GM18867 (cell line): ENCODE data around the gene VOPP1.
"Not testable (repeated sequence)": the region's sequence is repeated elsewhere in the genome, so short reads cannot be mapped to it uniquely, and the experiment has no call there.

Source experiments
- ATAC-seq: cut with Tn5 transposase; IDR thresholded peaks from one replicate; pipeline ENCODE4 v1.9.1; 2021; ENCODE audit warnings: mild to moderate bottlenecking, moderate library complexity; ENCODE audit not compliant: unreplicated experiment

Gene VOPP1, protein sequence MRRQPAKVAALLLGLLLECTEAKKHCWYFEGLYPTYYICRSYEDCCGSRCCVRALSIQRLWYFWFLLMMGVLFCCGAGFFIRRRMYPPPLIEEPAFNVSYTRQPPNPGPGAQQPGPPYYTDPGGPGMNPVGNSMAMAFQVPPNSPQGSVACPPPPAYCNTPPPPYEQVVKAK

DNA sequence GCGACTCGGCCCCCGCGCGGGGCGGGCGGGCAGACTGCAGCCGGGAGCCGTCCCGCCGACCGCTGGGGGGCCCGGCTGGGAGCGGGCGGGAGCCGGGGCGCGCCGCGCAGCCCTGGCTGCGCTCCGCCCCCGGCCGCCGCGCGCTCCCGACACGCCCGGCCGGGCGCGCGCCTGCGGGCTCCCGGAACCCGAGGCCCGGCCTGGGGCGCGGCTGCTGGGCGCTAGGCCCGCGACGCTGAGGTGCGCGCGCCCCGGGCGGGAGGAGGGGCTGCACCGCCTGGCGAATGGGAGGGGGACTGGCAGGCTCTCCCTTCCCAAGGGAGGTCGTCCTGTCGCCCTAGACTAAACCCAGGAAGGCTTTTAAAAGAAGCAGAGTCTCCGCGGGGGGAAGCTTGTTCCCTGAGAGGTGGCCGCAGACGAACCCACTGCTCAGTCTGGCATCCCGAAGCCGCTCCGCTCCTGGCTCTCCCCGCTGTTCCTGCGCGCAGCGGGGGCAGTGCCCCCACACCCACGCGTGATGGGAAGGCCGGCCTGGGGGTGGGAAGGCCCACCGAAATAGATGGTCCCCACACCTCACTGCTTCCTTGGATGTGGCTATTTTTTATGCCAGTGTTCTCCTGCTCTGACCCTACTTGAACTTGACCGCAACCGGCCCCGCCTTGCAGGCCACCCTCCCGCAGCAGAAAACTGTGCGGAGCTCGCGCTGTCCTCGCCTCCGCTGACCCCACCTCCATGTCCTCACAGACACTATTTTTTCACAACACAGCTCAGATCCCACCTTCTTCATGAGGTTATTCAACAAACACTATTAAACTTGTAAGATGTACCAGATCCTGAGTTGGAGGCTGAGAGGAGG, at the start of gene VOPP1:
Gene VOPP1 (minus strand): TSS at position 125 of the 856 bp plus-strand sequence. CDS start 178 bp downstream, outside the sequence.
- ATAC-seq, result peak; percentile 50

- no peak for ATAC-seq
These were observed 46.6 kb upstream of the VOPP1 start for GRCh38 chr7:55618913-55619312.

- ATAC-seq, result not testable (repeated sequence)
These were observed 42.2 kb upstream of the VOPP1 start for GRCh38 chr7:55614365-55615064.

DNA sequence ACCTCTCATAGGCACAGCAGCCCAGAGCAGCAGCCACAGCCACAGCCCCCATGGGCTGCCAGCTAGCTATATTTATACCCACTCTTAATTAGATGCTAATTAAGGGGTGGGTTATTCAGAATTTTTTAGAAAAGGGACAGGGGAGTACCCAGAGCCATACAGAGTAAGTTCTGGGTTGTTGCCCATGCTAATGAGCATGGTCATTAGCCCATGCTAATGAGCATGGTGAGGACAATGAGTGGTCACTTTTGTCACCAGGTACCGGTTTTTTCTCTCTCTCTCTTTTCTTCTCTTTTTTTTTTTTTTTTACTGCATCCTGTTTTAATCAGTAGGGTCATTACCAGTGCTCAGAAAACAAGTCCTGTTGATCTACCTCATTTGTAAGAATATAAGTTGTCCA, 37.4 kb upstream of the VOPP1 start:
- not testable (repeated sequence) for ATAC-seq

GRCh38 chr7:55605661-55606060, 33.4 kb upstream of the VOPP1 start:
- ATAC-seq, result not testable (repeated sequence)

DNA sequence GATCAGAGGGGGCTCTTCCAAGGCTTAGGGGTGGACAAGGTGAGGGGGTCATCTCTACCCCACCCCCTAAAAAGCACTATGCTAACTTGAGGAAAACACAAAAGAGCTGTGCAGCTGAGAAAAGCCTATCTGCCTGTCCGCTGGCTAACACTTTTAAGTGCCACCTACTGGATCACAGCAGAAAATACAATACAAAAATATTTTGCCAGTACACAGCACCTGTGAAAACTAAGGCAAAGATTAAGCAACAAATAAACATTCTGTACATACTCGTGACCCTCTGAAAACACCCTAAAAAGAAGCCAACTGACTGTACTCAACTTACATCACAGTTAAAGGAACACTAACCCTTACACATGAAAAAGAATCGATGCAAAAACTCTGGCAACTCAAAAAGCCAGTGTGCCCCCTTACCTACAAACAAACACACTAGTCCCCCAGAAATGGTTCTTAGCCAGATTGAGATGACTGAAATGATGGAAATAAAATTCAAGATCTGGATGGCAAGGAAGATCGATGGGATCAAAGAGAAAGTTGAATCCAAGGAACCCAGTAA, 25.7 kb upstream of the VOPP1 start:
- peak; percentile 68 for ATAC-seq

DNA sequence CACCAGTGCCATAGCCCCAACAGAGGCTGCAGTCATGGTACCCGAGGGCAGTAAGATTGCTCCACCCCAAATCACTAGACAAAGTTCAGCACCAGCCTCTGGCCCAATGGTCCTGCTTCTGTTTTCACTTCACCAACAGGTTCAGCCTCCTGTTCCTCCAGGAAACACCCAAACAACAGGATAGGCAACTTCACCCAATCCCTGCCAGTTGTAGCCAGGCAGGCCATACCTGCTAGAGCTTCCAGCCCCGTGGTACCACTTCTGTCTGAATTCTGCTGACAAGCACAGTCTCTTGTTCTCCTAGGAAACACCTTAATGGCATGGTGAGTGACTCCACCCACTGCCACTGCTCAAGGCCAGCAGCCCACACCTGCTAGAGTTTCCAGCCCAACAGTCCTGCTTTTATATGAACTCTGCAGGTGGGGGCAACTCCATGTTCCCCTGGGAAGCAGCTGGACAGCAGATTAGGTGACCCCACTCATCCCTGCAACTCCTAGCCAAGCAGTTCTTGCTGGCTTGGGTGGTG, 25.0 kb upstream of the VOPP1 start:
- not testable (repeated sequence) for ATAC-seq

DNA sequence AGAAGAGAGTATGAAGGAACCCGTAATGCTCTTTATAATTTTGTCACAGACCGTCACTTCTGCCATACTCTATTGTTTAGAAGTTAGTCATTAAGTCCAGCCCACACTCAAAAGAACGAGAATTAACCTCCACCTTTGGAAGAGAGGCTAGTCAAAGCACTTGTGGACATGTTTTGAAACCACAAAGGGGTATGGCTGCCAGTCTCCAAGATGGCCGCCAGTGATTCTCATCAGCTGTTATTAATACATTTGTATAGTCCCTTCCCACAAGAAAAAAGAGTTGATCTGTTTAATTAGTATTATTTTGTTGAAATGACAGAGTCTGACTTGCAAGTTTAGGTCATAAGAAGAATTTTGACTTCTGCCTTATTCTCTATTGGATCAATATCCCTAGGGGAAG, 23.2 kb upstream of the VOPP1 start:
- no peak for ATAC-seq

DNA sequence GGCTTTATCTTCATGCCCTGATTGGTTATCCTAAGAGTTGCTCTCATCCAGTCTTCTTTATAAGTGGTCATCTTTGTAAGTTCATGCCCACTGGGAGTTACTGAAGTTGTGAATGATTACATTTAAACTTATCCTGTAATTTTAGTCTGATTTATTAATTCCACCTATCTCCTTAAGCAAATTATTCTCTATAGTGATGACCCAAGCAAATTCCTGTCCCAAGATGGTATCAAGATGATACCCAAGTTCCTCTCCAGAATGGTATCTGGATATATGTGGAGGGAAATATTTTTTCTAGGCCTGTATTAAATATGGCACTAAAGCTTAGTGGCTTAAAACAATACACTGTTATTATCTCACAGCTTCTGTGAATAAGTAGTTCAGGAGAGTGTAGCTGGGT, 22.6 kb upstream of the VOPP1 start:
- ATAC-seq, result no peak

- ATAC-seq, result no peak
These were observed 22.1 kb upstream of the VOPP1 start for GRCh38 chr7:55594414-55594813.

DNA sequence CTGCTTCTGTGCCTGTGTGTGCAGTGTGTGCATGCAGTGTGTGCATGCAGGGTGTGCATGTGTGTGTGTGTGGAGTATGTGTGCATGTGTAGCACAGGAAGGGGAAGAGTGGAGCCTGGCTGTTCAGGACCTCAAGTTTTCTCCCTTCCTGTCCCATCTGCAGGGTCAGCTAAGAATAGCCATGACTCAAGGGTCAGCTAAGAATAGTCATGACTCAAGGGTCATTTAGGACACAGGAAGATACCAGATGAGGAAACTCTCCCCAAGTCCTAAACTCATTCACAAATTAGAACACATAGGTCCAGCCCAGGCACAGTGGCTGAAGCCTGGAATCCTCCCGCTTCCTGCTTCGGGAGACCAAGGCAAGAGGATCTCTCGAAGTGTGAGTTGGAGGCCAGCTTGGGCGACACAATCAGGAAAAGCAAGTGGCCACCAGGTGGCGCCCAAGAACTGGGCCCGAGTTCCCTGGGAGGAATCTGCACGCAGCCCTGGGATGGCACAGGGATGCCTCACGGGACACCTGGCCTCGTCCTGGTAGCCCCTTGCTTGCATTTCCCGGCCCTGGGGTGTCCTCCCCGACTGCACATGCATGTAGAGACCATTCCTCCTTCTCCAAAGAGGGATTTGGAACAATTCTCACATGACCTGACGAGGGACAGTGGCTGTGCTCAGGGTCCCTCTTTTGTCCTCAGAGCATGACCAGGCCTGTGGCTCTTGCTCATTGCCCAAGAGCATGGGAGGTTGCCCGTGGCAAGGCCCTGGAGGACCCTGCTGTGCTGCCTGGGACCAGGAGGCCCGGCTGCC, 21.4 kb upstream of the VOPP1 start:
- ATAC-seq, result peak; percentile 56

- no peak for ATAC-seq
These were observed 20.8 kb upstream of the VOPP1 start for GRCh38 chr7:55593172-55593514.

- ATAC-seq, result no peak
These were observed 20.2 kb upstream of the VOPP1 start for GRCh38 chr7:55592492-55592891.

DNA sequence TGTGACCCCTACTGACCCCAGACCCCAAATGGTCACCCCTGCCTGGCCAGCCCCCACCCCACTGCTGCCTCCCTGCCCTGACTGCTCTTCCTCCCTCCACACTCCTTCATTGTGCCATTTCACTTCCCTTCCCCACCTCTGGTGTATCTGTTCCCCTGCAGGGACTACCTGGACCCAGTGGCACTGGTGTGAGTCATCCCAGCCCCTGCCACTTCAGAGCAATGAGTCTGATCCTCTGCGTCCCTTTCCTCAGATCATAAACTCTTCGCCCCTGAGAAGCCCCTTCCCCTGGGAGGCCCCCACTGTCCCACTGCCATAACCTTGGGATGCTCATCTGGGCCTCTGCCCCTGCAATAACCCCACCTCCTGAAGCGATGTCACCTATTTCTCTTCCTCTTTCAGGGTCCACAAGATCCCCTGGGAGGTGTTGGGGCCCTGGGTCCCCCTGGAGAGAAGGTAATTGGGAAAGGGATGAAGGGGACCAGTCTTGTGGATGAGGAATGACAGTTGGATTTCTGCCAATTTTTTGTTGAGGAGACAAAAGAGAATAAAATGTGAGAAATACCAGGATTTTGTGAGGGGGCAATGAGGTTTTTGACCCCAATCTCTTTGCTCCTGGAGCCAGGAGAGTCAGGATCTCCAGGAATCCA, 19.1 kb upstream of the VOPP1 start:
- ATAC-seq, result no peak

GRCh38 chr7:55590517-55591281, 18.4 kb upstream of the VOPP1 start:
- ATAC-seq, result no peak

DNA sequence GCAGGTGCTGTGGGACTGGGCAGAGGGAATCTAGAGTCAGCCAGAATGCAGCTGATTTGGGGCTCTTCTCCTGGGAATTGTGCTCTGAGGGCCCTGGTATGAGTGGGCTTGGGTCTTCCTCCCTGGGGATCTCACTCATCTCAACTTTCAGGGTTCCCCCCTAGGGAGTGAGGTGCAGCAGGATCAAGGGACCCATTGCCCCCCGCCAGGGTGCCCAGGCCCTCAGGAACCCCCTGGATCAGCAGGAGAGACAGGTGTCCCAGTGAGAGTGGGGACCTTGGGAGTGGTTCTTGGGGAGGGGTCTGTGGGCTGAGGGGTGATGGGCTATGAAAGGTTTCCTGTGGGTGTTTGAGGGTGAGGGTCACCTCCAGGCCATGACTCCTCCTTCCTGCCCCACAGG, 17.6 kb upstream of the VOPP1 start:
- no peak for ATAC-seq

GRCh38 chr7:55588976-55589604, 16.8 kb upstream of the VOPP1 start:
- ATAC-seq, result no peak

- no peak for ATAC-seq
These were observed 16.0 kb upstream of the VOPP1 start for GRCh38 chr7:55588379-55588699.
